HepG2 (cell line): ENCODE results near the gene FOXD2. TPM values are rescaled to one million over a fixed set of nuclear protein-coding genes. Genes with fewer than 3 reads are reported as not detected.

Experiments
- BHLHE40 ChIP-seq: IDR thresholded peaks from 2 replicates; pipeline ENCODE4 v1.6.1; 2011; ENCODE audit warnings: low read length, improper control_type of control experiment
- FOSL2 ChIP-seq: sonication (generic); formaldehyde crosslinking; IDR thresholded peaks from 2 replicates; pipeline ENCODE4 v1.4.0; 2020; ENCODE audit warnings: missing genetic modification reagents
- GTF3A ChIP-seq: sonication (generic); formaldehyde crosslinking; conservative IDR thresholded peaks from 2 replicates; pipeline ENCODE4 v1.4.0; 2020; ENCODE audit warnings: mild to moderate bottlenecking, missing genetic modification reagents
- HBP1 ChIP-seq: IDR thresholded peaks from 2 replicates; pipeline ENCODE4 v1.6.1; 2016; ENCODE audit warnings: low read depth, control low read depth
- HNF1A ChIP-seq, 2 experiments: sonication (generic) in 1 of 2; formaldehyde crosslinking in 1 of 2; IDR thresholded peaks; 2 replicates each; pipeline versions ENCODE4 v1.4.0 to v1.6.1; 2016 to 2020; ENCODE audit warnings: borderline replicate concordance in 1 of 2, low read depth in 1 of 2, mild to moderate bottlenecking in 1 of 2, missing genetic modification reagents in 1 of 2
- HOXA9 ChIP-seq: sonication (generic); formaldehyde crosslinking; IDR thresholded peaks from 2 replicates; pipeline ENCODE4 v1.8.1; 2022; ENCODE audit warnings: missing genetic modification reagents, mild to moderate bottlenecking, moderate library complexity, borderline replicate concordance
- NCOA2 ChIP-seq: sonication (generic); formaldehyde crosslinking; IDR thresholded peaks from 2 replicates; pipeline ENCODE4 v1.8.0; 2022; ENCODE audit warnings: inconsistent platforms
- NFAT5 ChIP-seq: sonication (generic); formaldehyde crosslinking; IDR thresholded peaks from 2 replicates; pipeline ENCODE4 v1.4.0; 2020; ENCODE audit warnings: missing genetic modification reagents
- PCBP1 ChIP-seq: fragments of 200-400 bp; formaldehyde crosslinking; IDR thresholded peaks from 2 replicates; pipeline ENCODE4 v1.6.1; 2017; ENCODE audit warnings: mild to moderate bottlenecking, low read depth, low read length, borderline replicate concordance
- PHF21A ChIP-seq: sonication (generic); formaldehyde crosslinking; IDR thresholded peaks from 2 replicates; pipeline ENCODE4 v1.5.0; 2020; ENCODE audit warnings: mild to moderate bottlenecking, missing genetic modification reagents
- TRIM22 ChIP-seq: fragments of 450-650 bp; IDR thresholded peaks from 2 replicates; pipeline ENCODE4 v1.6.1; 2017
- ZFP36 ChIP-seq: fragments of 150-350 bp; IDR thresholded peaks from 2 replicates; pipeline ENCODE4 v1.6.1; 2018; ENCODE audit warnings: borderline replicate concordance, low read length, low read depth; ENCODE audit not compliant: partially characterized antibody
- ZFP41 ChIP-seq: sonication (generic); formaldehyde crosslinking; IDR thresholded peaks from 2 replicates; pipeline ENCODE4 v1.4.0; 2020; ENCODE audit warnings: mild to moderate bottlenecking, missing genetic modification reagents, borderline replicate concordance
- ZFY ChIP-seq: sonication (generic); formaldehyde crosslinking; IDR thresholded peaks from 2 replicates; pipeline ENCODE4 v1.4.0; 2020; ENCODE audit warnings: missing genetic modification reagents
- ZNF143 ChIP-seq: sonication (generic); formaldehyde crosslinking; IDR thresholded peaks from 2 replicates; pipeline ENCODE4 v1.4.0; 2020; ENCODE audit warnings: missing genetic modification reagents
- ZNF160 ChIP-seq: sonication (generic); formaldehyde crosslinking; IDR thresholded peaks from 2 replicates; pipeline ENCODE4 v1.8.0; 2022; ENCODE audit warnings: mild to moderate bottlenecking, inconsistent platforms, missing genetic modification reagents
- ZNF672 ChIP-seq: sonication (generic); formaldehyde crosslinking; IDR thresholded peaks from 2 replicates; pipeline ENCODE4 v1.8.1; 2022; ENCODE audit warnings: missing genetic modification reagents
- polyA plus RNA-seq, 8 experiments: library from polyadenylated mRNA; depleted of rRNA in 3 of 8; stranded (reverse) in 7 of 8; unstranded in 1 of 8; fragments of >200 nt; fragmentation: Illumina TruSeq in 4 of 8; extraction: Trizol in 4 of 8; gene quantifications; 2 replicates each; pipeline versions ENCODE4 v1.2.1 to v1.2.3, GENCODE V29; 2011 to 2016; ENCODE audit warnings: low read depth in 4 of 8, missing spikeins in 1 of 8, mixed read lengths in 1 of 8; ENCODE audit not compliant: insufficient read depth in 1 of 8
- total RNA-seq, 5 experiments: library from RNA; depleted of rRNA; stranded (reverse); fragments of >200 nt; fragmentation: Illumina TruSeq; extraction: Trizol; gene quantifications; 2 replicates each; pipeline ENCODE4 v1.2.3, GENCODE V29; 2016; ENCODE audit warnings: low read depth in 1 of 5

FOXD2 gene
- total and polyA plus RNA-seq, 2 of the 13 experiments (the other 11 are each of a cell fraction or from before 2014, with no cell fraction given) = 0.01 to 0.09 TPM

- TF ChIP-seq ZNF160 (CRISPR knock-in tag) (no peak), HOXA9 (CRISPR knock-in tag) (no peak), NFAT5 (no peak), ZNF143 (no peak), GTF3A (peak; percentile 83; the same call in 1 of the 2 replicates), ZFP41 (CRISPR knock-in tag) (no peak), PHF21A (0 out of 2 replicates have a peak, but pooled peaks have one; percentile 40), PCBP1 (0 out of 2 replicates have a peak, but pooled peaks have one; percentile 38), TRIM22 (no peak), ZFY (CRISPR knock-in tag) (no peak), ZFP36 (no peak), HBP1 (CRISPR knock-in tag) (no peak), BHLHE40 (no peak), FOSL2 (CRISPR knock-in tag) (0 out of 2 replicates have a peak, but pooled peaks have one; percentile 12), HNF1A (IDR thresholded peaks at IDR 0.05; ENCODE audit: low read depth) (no peak), HNF1A (CRISPR knock-in tag; IDR thresholded peaks at IDR 0.05; ENCODE audit: borderline replicate concordance) (peak; percentile 64), NCOA2 (CRISPR knock-in tag) (no peak), ZNF672 (CRISPR knock-in tag) (no peak)
Observed at GRCh38 chr1:47436304-47436978, 1.4 kb upstream of the FOXD2 start (continued).
